ENCODE data around the gene NPAS1.
A peak's percentile ranks its signal among the peaks of the same experiment; 100 is the strongest.

NPAS1 gene, protein sequence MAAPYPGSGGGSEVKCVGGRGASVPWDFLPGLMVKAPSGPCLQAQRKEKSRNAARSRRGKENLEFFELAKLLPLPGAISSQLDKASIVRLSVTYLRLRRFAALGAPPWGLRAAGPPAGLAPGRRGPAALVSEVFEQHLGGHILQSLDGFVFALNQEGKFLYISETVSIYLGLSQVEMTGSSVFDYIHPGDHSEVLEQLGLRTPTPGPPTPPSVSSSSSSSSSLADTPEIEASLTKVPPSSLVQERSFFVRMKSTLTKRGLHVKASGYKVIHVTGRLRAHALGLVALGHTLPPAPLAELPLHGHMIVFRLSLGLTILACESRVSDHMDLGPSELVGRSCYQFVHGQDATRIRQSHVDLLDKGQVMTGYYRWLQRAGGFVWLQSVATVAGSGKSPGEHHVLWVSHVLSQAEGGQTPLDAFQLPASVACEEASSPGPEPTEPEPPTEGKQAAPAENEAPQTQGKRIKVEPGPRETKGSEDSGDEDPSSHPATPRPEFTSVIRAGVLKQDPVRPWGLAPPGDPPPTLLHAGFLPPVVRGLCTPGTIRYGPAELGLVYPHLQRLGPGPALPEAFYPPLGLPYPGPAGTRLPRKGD

DNA sequence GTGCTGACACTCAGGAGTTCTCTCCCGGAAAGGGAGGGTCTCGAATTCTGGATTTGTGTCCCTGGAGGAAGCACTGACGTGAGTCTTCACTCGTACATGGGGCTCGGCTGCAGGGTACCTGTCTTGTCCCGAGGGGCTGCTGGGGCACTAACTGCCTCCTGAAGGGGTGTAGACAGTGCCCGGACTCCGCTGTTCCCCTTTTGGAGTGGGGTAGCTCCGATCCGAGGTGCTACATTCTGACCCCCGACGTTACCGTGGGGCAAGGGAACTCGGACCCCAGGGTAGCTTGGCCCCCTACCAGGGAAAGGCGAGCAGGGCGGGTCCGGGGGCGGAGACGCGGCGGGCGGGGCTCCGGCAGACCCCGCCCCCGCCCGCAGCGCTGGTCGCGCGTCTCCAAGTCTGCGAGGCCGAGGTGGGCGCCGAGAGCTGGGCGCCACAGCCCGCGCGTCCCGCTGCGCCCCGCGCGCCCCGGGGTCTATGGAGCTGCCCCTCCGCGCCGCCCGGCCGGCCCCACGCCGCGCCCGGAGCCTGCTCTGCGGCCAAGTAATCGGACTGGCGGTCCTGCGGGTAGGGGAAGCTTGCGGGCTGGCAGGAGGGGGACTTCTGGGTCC lies at the start of gene NPAS1:
Gene NPAS1 (plus strand): TSS at position 407 of the 611 bp plus-strand sequence. CDS start 1,211 bp downstream, outside the sequence.
- H3K4me3 ChIP-seq (ENCODE audit: low read depth, low read length): peak within 1 kb of the TSS; percentile 14
- TF ChIP-seq, protein P1, sequence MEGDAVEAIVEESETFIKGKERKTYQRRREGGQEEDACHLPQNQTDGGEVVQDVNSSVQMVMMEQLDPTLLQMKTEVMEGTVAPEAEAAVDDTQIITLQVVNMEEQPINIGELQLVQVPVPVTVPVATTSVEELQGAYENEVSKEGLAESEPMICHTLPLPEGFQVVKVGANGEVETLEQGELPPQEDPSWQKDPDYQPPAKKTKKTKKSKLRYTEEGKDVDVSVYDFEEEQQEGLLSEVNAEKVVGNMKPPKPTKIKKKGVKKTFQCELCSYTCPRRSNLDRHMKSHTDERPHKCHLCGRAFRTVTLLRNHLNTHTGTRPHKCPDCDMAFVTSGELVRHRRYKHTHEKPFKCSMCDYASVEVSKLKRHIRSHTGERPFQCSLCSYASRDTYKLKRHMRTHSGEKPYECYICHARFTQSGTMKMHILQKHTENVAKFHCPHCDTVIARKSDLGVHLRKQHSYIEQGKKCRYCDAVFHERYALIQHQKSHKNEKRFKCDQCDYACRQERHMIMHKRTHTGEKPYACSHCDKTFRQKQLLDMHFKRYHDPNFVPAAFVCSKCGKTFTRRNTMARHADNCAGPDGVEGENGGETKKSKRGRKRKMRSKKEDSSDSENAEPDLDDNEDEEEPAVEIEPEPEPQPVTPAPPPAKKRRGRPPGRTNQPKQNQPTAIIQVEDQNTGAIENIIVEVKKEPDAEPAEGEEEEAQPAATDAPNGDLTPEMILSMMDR (conservative IDR thresholded peaks at IDR 0.05; ENCODE audit: low read depth, low read length): no peak
- DNase-seq (ENCODE audit: low read depth): no peak

DNA sequence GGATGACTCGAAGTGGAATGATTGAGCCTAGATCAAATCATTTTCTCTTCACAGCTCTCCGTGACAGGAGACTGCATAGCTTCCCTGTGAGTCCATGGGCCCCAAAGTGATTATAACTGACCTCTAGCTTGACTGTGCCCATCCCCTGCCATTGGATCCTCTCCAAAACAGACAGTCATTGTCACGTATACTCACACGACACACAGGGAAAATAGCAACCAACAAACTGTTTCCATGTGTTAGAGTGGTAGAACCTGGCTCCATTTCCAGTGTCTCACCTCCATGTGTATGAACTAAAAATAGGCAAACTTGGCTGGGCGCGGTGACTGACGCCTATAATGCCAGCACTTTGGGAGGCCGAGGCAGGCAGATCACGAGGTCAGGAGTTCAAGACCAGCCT lies 48.8 kb upstream of the NPAS1 start:
- no peak for DNase-seq (ENCODE audit: low read depth)
- TF ChIP-seq, protein P1 (conservative IDR thresholded peaks at IDR 0.05; ENCODE audit: low read depth, low read length): no peak
- H3K4me3 ChIP-seq (ENCODE audit: low read depth, low read length): no peak overlapping the region

DNA sequence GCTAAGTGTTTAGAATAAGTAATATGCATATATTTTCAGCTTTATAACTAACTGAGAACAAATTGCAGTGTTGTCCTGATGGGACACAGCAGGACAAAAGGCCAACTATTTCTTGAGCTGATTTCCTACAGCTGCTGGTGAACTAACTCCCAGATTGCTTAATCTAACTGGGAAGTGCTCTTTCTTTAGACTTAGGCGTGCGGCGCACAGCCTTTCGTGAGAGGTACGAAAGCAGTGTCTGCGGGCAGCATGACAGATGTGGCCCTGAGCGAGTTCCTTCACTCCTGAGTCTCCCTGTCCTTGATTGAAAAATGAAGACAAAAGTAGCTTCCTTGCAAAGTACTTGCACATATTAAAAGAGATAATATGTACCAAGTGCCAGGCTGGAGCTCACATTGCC lies 47.3 kb upstream of the NPAS1 start:
- H3K4me3 ChIP-seq (ENCODE audit: low read depth, low read length): no peak overlapping the region
- TF ChIP-seq, protein P1 (conservative IDR thresholded peaks at IDR 0.05; ENCODE audit: low read depth, low read length): no peak
- peak; percentile 60 for DNase-seq (ENCODE audit: low read depth)

DNA sequence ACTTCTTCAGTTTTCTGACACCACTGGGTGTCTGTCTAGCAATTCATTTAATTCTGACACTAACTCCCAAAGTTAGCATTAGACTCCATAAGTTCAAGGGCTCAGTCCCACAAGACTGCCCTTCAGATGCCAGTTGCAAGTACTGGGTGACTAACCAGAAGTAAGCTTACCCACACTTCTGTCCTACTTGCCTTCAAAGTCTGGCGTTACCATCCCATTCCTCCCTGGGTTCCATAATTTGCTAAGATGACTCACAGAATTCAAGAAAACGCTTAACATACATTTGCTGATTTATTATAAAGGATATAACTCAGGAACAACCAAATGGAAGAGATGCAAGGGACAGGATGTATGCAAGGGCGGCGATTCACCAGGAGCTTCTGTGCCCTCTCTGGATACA lies 45.5 kb upstream of the NPAS1 start:
- TF ChIP-seq, protein P1 (conservative IDR thresholded peaks at IDR 0.05; ENCODE audit: low read depth, low read length): no peak
- DNase-seq (ENCODE audit: low read depth): no peak
- no peak overlapping the region for H3K4me3 ChIP-seq (ENCODE audit: low read depth, low read length)

DNA sequence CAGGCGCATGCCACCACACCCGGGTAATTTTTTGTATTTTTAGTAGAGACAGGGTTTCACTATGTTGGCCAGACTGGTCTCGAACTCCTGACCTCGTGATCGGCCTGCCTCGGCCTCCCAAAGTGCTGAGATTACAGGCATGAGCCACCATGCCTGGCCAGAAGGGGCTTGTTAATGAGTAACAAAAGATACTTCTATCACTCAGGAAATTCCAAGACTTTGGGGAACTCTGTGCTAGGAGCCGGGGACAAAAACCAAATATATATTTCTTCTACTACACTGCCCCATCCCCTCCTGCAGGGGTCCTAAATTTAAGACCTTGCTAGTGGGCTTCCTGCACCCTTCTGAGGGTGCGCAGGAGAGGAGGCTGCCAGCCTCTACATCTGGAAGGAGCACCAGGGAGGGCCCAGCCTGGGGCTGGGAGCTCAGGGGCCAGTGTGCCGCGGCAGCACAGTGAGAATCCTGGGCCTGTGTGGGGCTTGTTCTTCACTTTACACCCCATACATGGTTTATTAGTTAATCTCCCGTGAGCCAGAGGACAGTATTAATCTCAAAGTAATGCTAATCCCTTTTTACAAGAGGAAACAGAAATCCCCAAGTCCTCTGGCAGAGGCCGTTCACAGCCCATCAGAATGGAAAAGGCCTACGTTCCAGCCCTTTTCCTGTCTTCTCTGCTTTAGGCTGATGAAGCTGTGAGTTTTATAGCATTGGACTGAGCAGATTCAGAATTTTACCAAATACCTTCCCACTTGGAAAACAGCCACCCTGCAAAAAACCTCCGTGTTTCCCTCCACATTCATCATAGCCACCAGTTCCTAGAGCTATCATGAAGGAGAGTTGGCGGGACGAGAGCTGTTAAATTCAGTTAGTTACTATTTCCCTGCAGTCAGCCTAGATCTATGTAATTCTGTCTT lies 44.4 kb upstream of the NPAS1 start:
- no peak overlapping the region for H3K4me3 ChIP-seq (ENCODE audit: low read depth, low read length)
- TF ChIP-seq, protein P1 (conservative IDR thresholded peaks at IDR 0.05; ENCODE audit: low read depth, low read length): no peak
- DNase-seq (ENCODE audit: low read depth): no peak

DNA sequence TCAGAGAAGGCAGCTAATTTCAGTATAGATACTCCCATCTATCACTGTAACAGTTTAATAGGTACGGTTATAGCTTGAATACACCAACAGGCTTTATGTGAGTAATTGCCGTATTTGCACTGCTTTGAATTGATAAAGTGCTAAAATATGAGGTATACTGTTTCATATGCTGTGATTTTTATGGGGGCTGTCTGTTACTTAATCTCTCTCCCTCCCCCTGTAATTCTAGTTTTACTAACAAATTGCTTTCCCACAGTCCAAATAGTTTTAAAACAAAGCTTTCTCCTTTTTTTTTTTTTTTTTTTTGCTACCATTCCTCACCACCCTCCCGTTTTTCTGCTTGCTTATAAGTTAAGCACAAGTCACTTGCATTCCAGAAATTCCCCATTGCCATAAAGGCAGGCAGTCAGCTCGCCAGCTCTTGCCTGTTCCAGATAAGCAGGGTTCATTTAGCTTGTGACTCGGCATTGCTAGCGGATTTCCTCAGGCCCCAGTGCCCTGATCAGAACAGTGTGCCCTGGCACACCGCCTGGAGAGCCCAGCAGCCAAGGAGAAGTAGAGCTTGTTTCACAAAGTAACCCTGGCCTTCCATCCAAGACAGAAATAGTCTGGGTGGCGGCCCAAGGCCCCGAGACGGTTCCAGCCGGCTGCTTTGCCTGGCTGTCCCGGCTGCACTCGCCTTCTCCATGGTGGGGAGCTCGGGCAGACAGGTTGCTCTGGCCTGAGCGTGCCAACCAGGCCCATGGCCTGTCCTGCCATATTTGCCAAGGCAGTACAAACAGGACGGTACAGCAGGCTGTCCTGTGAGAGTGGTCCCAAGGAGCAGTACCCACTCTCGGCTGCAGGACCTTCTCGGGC lies 43.5 kb upstream of the NPAS1 start:
- H3K4me3 ChIP-seq (ENCODE audit: low read depth, low read length): no peak overlapping the region
- TF ChIP-seq, protein P1 (conservative IDR thresholded peaks at IDR 0.05; ENCODE audit: low read depth, low read length): no peak
- DNase-seq (ENCODE audit: low read depth): peak; percentile 95

Data from choroid plexus epithelial cell (primary cell).